AG04449 (cell line): ENCODE data around the gene KIF21B.
A peak's percentile ranks its signal among the peaks of the same experiment; 100 is the strongest.

Source experiments
- CTCF ChIA-PET: fragments of 350-600 bp; formaldehyde crosslinking; extraction: SDS; loops from one replicate; lab custom pipeline; 2021; ENCODE audit warnings: antibody characterized with exemption; lab: Yijun Ruan, JAX
- POLR2A ChIA-PET: fragments of 400-600, 350-600 bp; formaldehyde crosslinking; extraction: SDS; loops from one replicate; lab custom pipeline; 2020; ENCODE audit warnings: antibody characterized with exemption, inconsistent platforms; lab: Yijun Ruan, JAX
- DNase-seq: peaks from one replicate; pipeline ENCODE4 v3.0.0-alpha.2; 2010; ENCODE audit warnings: low read depth, low spot score
- H3K4me3 ChIP-seq: 2 replicates; pipeline ENCODE4 v1.5.1; 2011; ENCODE audit warnings: low read depth, mild to moderate bottlenecking, control low read depth, low read length
- TF ChIP-seq, protein P1 (sequence below): IDR thresholded peaks from one replicate; pipeline ENCODE4 v1.5.1; 2011; ENCODE audit warnings: mild to moderate bottlenecking, moderate library complexity, low read length, control low read depth, inconsistent platforms; ENCODE audit not compliant: insufficient read depth; ENCODE audit errors: missing control alignments

Gene KIF21B

DNA sequence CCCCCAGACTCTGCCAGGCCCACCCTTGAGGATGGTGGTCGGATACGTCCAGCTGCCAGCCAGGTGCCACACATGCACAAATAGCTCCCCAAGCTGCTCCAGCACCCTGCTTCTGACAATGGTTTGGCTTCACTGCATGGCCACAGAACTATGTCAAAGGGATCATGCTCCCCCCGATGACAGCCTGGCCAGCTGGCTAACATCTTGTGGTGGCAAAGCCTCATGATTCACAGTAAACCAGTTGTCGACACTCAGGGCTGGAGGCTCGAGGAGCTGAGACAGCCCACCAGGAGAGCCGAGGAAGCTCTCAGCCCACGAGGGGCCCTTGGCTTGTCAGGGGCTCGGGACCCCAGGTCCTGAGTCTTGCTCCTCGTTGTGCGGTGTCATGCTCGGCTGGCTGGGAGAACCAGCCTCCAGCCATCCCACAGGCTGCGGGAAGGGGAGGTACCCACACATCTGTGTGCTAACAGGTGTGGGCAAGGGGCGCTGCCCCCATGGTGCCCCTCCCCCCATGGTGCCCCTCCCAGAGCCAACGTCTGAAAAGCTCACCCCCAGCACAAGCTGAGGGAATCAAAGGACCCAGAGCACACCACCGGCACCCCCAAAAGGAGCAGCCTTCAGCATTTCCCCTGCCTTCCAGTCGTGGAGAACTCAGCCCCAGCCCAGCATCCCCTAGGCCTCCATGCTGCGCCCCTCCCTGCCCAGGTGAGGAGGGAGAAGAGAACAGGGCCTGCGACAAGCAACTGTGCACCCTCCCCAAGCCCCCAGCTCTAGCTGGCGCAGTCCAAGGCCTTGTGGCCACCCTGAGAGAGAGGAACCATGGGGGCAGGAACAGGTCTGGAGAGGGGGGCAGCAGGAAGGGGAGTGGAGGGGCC, 41.2 kb downstream of the KIF21B start:
- CTCF ChIA-PET, result interaction anchor here (1.3 to 15.4 kb wide), 4 partner anchors 9 to 56 kb away, joined by 3 to 262 read pairs (median 72); no protein-coding TSS in a partner anchor
- POLR2A ChIA-PET, result no interaction called here
- DNase-seq, result peak; percentile 7
- H3K4me3 ChIP-seq, result no peak overlapping the region
- TF ChIP-seq, protein P1, sequence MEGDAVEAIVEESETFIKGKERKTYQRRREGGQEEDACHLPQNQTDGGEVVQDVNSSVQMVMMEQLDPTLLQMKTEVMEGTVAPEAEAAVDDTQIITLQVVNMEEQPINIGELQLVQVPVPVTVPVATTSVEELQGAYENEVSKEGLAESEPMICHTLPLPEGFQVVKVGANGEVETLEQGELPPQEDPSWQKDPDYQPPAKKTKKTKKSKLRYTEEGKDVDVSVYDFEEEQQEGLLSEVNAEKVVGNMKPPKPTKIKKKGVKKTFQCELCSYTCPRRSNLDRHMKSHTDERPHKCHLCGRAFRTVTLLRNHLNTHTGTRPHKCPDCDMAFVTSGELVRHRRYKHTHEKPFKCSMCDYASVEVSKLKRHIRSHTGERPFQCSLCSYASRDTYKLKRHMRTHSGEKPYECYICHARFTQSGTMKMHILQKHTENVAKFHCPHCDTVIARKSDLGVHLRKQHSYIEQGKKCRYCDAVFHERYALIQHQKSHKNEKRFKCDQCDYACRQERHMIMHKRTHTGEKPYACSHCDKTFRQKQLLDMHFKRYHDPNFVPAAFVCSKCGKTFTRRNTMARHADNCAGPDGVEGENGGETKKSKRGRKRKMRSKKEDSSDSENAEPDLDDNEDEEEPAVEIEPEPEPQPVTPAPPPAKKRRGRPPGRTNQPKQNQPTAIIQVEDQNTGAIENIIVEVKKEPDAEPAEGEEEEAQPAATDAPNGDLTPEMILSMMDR, result no peak

DNA sequence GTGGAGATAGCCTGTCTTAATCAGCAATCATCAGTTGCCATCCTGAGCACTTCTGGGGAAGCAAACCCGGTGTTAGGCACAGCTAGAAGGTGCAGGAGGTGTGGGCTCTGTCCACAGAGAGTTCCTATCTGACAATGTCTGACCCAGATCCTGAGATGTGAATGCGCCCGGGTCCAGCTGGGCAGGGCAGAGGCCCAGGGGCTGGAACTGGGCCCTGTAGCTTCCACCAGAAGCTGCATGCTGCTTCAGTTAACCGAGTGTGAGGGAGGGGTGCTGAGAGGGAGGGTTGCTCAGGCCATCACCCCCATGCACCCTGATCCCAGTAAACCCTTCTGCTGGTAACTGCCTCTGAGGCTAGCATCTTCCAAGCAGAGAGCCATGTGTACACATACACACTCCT, 42.2 kb downstream of the KIF21B start:
- POLR2A ChIA-PET, result no interaction called here
- CTCF ChIA-PET, result interaction anchor here (1.1 to 15.4 kb wide), 5 partner anchors 8 to 57 kb away, joined by 3 to 262 read pairs (median 4); no protein-coding TSS in a partner anchor

DNA sequence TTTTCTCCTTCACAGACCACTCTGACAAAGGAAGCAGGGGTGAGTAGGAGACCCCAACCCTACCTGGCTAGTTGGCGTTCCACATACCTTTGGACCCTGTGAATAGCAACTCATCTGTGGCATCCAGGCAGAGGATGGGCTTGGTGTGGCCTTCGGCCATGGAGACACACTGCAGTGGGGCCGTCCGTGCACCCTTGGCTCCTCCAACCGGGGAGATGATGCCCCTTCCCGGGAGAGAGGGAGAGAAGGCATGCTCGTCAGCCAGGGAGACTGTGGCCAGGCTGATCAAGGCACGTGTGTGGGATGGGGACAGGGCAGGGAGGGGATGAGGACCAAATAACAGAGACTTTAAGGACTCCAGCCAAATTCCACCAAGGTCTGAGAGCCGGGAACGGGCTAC, 42.6 kb downstream of the KIF21B start:
- no peak overlapping the region for H3K4me3 ChIP-seq
- CTCF ChIA-PET, result interaction anchor here (1.1 to 15.4 kb wide), 5 partner anchors 7 to 58 kb away, joined by 3 to 262 read pairs (median 4); no protein-coding TSS in a partner anchor
- TF ChIP-seq, protein P1, result no peak
- DNase-seq, result no peak
- POLR2A ChIA-PET, result no interaction called here

More for the DNA sequence above, 42.2 kb downstream of the KIF21B start:
- TF ChIP-seq, protein P1, result no peak
- H3K4me3 ChIP-seq, result no peak overlapping the region
- no peak for DNase-seq

DNA sequence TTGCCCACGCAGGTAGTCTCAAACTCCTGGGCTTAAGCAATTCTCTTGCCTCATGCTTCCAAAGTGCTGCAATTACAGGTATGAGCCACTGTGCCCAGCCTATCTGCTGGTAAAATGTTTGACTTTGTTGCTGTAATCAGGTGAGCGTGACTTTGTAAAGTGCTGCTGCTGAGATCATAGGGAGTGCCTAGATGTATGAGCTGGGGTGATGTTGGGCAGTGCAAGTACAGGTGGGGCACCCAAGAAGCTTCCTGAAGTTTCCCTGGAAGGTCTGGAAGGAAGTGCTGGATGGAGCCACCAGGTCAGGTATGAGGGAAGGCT, 43.1 kb downstream of the KIF21B start:
- POLR2A ChIA-PET, result no interaction called here
- no peak overlapping the region for H3K4me3 ChIP-seq
- TF ChIP-seq, protein P1, result no peak
- DNase-seq, result no peak
- CTCF ChIA-PET, result interaction anchor here (0.6 to 15.4 kb wide), 12 partner anchors 9 to 170 kb away, joined by 3 to 262 read pairs (median 4); no protein-coding TSS in a partner anchor

DNA sequence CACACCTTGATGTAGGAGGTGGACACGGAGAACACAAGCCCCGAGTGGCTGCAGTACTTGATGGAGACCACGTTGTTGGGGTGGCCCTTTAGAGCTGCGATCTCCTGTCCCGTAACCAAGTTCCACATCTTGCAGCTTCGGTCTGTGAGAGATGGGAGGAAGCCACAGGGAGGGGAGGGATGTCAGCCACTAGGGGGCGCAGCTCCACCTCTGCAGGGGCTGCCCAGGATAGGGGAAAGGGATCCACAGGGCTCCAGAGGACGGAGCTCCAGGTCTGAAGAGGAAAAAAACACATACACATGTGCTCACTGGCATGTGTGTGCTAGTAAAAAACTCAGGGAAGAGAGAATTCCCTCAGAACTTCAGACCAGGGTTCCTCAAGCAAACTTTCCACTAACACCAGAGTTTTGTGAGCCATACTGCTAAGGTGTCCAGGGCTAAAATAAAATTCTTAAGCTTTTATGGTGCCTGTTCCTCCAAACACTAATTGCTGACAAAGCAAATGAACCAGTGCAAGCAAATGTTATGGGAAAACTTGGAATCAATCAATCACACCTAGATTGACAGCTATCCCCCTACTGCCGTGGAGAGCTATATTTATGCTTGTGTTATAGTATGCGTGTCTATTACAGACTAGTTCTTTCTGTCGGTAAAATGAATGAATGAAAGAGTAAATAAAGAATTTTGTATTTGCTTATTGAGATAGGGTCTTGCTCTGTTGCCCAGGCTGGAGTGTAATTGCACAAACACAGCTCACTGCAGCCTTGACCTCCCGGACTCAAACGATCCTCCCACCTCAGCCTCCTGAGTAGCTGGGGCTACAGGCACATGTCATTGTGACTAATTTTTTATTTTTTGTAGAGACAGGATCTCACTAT, 43.7 kb downstream of the KIF21B start:
- DNase-seq, result no peak
- CTCF ChIA-PET, result interaction anchor here (0.6 to 15.4 kb wide), 14 partner anchors 9 to 171 kb away, joined by 3 to 262 read pairs (median 4); no protein-coding TSS in a partner anchor
- no peak overlapping the region for H3K4me3 ChIP-seq
- TF ChIP-seq, protein P1, result peak; percentile 51
- POLR2A ChIA-PET, result no interaction called here
